ENCODE data around the gene EME2. TPM values are rescaled to one million over a fixed set of nuclear protein-coding genes. Genes with fewer than 3 reads are reported as not detected.

The EME2 gene
- total RNA-seq, 2 experiments from 2014 or later = 7.7 to 7.8 TPM

- H3K9me3 Mint-ChIP-seq = no peaks in the 10 kb centered on the region
Observed at GRCh38 chr16:1763521-1764511, 8.8 kb upstream of the EME2 start.

DNA sequence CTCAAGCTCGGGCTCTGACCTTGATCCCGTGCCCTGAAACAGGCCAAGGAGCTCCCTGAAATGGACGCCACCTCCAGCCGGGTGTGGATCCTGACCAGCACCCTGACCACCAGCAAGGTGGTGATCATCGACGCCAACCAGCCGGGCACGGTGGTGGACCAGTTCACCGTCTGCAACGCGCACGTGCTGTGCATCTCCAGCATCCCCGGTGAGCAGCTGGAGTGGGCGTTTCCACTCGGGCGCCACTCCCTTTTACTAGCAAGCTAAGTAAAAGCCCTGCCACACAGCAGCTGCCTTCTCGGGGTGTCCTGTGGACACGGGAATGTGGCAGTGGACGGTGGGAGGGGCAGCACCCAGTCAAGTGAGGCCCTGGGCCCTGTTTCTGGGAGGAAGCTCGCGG lies 7.6 kb upstream of the EME2 start:
- H3K4me3 Mint-ChIP-seq = no peak overlapping the region
- H3K27ac Mint-ChIP-seq = no peak overlapping the region
- no peaks in the 10 kb centered on the region for H3K9me3 Mint-ChIP-seq
- intact Hi-C loops (cut with micrococcal nuclease) = no loop called here
- no peak for DNase-seq
- CTCF ChIA-PET = no interaction called here
- no peaks in the 10 kb centered on the region for H3K4me1 Mint-ChIP-seq (ENCODE audit: low read depth)
- no peaks in the 10 kb centered on the region for H3K27me3 Mint-ChIP-seq (ENCODE audit: low read depth)
- peaks cover 7% of the 10 kb centered on the region for H3K36me3 Mint-ChIP-seq (ENCODE audit: low read depth)

More at GRCh38 chr16:1763521-1764511, 8.8 kb upstream of the EME2 start:
- Mint-ChIP-seq H3K4me3 (no peak overlapping the region), H3K4me1 (ENCODE audit: low read depth) (no peaks in the 10 kb centered on the region), H3K27ac (no peak overlapping the region), H3K27me3 (ENCODE audit: low read depth) (no peaks in the 10 kb centered on the region), H3K36me3 (ENCODE audit: low read depth) (peaks cover 7% of the 10 kb centered on the region)
- intact Hi-C loops (cut with micrococcal nuclease) = no loop called here
- no peak for DNase-seq
- CTCF ChIA-PET = no interaction called here

DNA sequence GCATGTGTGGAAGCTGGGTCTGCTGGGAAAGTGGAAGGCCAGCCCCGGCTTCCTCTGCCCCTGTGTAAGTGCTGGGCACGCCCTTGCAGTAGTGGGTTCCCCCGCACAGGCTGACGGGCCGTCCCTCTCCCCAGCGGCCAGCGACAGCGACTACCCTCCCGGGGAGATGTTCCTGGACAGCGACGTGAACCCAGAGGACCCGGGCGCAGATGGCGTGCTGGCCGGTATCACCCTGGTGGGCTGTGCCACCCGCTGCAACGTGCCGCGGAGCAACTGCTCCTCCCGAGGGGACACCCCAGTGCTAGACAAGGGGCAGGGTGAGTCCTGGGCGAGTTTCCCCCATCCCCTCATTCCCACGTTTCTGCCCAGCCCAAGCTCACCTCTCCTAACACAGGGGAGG lies 6.8 kb upstream of the EME2 start:
- Mint-ChIP-seq H3K27ac (no peak overlapping the region), H3K9me3 (no peaks in the 10 kb centered on the region), H3K36me3 (ENCODE audit: low read depth) (peaks cover 7% of the 10 kb centered on the region), H3K4me3 (no peak overlapping the region), H3K27me3 (ENCODE audit: low read depth) (no peaks in the 10 kb centered on the region), H3K4me1 (ENCODE audit: low read depth) (no peaks in the 10 kb centered on the region)
- intact Hi-C loops (cut with micrococcal nuclease) = no loop called here
- no peak for DNase-seq
- CTCF ChIA-PET = no interaction called here

- DNase-seq = no peak
- Mint-ChIP-seq H3K4me3 (no peak overlapping the region), H3K27ac (no peak overlapping the region), H3K4me1 (ENCODE audit: low read depth) (no peaks in the 10 kb centered on the region), H3K27me3 (ENCODE audit: low read depth) (no peaks in the 10 kb centered on the region), H3K9me3 (no peaks in the 10 kb centered on the region), H3K36me3 (ENCODE audit: low read depth) (peaks cover 6% of the 10 kb centered on the region)
- CTCF ChIA-PET = no interaction called here
- intact Hi-C loops (cut with micrococcal nuclease) = no loop called here
Observed at GRCh38 chr16:1766231-1766630, 6.4 kb upstream of the EME2 start.

DNA sequence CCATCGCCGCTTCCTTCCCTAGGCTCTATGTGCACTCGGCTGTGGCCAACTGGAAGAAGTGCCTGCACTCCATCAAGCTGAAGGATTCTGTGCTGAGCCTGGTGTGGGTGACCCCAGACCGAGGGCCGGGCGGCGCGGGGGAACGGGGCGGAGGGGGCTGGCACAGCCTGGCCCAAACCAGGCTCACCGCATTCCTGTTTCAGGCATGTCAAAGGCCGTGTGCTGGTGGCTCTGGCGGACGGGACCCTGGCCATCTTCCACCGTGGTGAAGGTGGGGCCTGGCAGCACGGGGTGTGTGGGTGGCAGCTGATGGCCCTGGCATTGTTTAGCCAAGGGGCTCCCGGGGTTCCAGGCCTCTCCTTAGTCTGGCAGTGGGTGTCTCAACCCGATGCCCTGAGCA lies 5.9 kb upstream of the EME2 start:
- H3K36me3 Mint-ChIP-seq (ENCODE audit: low read depth) = peaks cover 5% of the 10 kb centered on the region
- intact Hi-C loops (cut with micrococcal nuclease) = no loop called here
- no peaks in the 10 kb centered on the region for H3K27me3 Mint-ChIP-seq (ENCODE audit: low read depth)
- no peaks in the 10 kb centered on the region for H3K4me1 Mint-ChIP-seq (ENCODE audit: low read depth)
- CTCF ChIA-PET = no interaction called here
- no peak overlapping the region for H3K27ac Mint-ChIP-seq
- no peak overlapping the region for H3K4me3 Mint-ChIP-seq
- no peaks in the 10 kb centered on the region for H3K9me3 Mint-ChIP-seq
- no peak for DNase-seq

- H3K36me3 Mint-ChIP-seq (ENCODE audit: low read depth) = peaks cover 12% of the 10 kb centered on the region
- no peak overlapping the region for H3K4me3 Mint-ChIP-seq
- intact Hi-C loops (cut with micrococcal nuclease) = no loop called here
- no peaks in the 10 kb centered on the region for H3K9me3 Mint-ChIP-seq
- DNase-seq = no peak
- no peak overlapping the region for H3K27ac Mint-ChIP-seq
- H3K4me1 Mint-ChIP-seq (ENCODE audit: low read depth) = no peaks in the 10 kb centered on the region
- H3K27me3 Mint-ChIP-seq (ENCODE audit: low read depth) = no peaks in the 10 kb centered on the region
- CTCF ChIA-PET = no interaction called here
Observed at GRCh38 chr16:1767116-1767994, 5.3 kb upstream of the EME2 start.

DNA sequence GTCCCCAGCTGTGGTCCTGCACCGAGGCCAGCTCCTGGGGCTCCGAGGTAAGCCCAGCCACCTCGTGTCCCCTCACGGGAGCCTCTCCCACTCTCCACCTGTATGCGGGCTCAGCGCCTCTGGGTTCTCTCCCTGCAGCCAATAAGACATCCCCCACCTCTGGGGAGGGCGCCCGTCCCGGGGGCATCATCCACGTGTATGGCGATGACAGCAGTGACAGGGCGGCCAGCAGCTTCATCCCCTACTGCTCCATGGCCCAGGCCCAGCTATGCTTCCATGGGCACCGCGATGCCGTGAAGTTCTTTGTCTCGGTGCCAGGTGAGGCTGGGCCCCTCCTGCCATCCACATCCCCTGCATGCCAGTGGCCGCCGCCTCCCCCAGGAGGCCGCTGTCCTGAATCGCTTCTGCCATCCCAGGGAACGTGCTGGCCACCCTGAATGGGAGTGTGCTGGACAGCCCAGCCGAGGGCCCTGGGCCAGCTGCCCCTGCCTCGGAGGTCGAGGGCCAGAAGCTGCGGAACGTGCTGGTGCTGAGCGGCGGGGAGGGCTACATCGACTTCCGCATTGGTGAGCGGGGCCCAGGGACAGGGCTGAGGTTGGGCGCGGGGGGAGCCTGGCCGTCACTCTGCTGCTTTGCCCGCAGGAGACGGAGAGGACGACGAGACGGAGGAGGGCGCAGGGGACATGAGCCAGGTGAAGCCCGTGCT lies 4.4 kb upstream of the EME2 start:
- DNase-seq = no peak
- CTCF ChIA-PET = no interaction called here
- no peaks in the 10 kb centered on the region for H3K27me3 Mint-ChIP-seq (ENCODE audit: low read depth)
- H3K27ac Mint-ChIP-seq = peak overlapping the region; percentile 13
- peaks cover 15% of the 10 kb centered on the region for H3K36me3 Mint-ChIP-seq (ENCODE audit: low read depth)
- no peak overlapping the region for H3K4me3 Mint-ChIP-seq
- intact Hi-C loops (cut with micrococcal nuclease) = no loop called here
- no peaks in the 10 kb centered on the region for H3K4me1 Mint-ChIP-seq (ENCODE audit: low read depth)
- no peaks in the 10 kb centered on the region for H3K9me3 Mint-ChIP-seq

DNA sequence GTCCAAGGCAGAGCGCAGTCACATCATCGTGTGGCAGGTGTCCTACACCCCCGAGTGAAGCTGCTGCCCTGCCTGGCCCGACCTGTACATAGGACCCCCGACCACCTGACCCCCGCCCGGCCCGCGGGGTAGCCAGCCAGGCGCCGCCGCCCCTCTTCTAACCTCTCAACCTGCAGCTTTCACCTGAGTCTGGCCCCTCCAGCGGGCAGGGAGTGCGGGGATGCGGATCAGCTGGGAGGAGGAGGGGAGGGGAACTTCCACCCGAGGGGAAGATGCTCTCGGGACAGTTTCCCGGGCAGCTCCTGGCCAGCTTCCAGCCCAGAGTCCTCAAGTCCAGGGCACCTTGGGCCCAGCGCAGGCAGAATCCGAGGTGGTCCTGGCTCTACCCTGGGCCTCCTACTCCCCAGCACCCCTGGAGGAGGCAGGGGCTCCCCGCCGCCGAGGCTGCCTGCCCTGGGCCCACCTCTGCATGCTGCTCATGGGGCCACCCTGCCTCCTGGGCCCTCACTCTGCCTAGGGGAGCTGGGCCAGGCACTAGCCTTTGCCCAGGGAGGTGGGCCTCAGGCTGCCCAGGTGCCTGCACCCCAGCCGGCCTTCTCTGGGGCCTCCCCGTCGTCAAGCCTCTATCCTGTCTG lies 3.7 kb upstream of the EME2 start:
- CTCF ChIA-PET = no interaction called here
- H3K36me3 Mint-ChIP-seq (ENCODE audit: low read depth) = peaks cover 15% of the 10 kb centered on the region
- no peak overlapping the region for H3K27ac Mint-ChIP-seq

GRCh38 chr16:1769402-1770300 lies 3.0 kb upstream of the EME2 start:
- DNase-seq = no peak
- Mint-ChIP-seq H3K9me3 (no peaks in the 10 kb centered on the region), H3K36me3 (ENCODE audit: low read depth) (peaks cover 15% of the 10 kb centered on the region), H3K4me3 (peak overlapping the region; percentile 93), H3K27me3 (ENCODE audit: low read depth) (no peaks in the 10 kb centered on the region), H3K4me1 (ENCODE audit: low read depth) (peaks cover 3% of the 10 kb centered on the region), H3K27ac (peak overlapping the region; percentile 80)
- CTCF ChIA-PET = no interaction called here
- intact Hi-C loops (cut with micrococcal nuclease) = loop anchor here (5.0 kb wide), 2 partner anchors 173 to 347 kb away; partner anchors contain the start of genes MSRB1 and UQCC4

More for the DNA sequence above, 3.7 kb upstream of the EME2 start:
- no peak for DNase-seq
- Mint-ChIP-seq H3K9me3 (no peaks in the 10 kb centered on the region), H3K4me1 (ENCODE audit: low read depth) (peaks cover 1% of the 10 kb centered on the region), H3K4me3 (no peak overlapping the region), H3K27me3 (ENCODE audit: low read depth) (no peaks in the 10 kb centered on the region)
- intact Hi-C loops (cut with micrococcal nuclease) = no loop called here

- intact Hi-C loops (cut with micrococcal nuclease) = loop anchor here (5.0 kb wide), 2 partner anchors 172 to 348 kb away; partner anchors contain the start of genes MSRB1 and UQCC4
- peak overlapping the region; percentile 93 for H3K4me3 Mint-ChIP-seq
- H3K9me3 Mint-ChIP-seq = no peaks in the 10 kb centered on the region
- no peaks in the 10 kb centered on the region for H3K27me3 Mint-ChIP-seq (ENCODE audit: low read depth)
- peak overlapping the region; percentile 80 for H3K27ac Mint-ChIP-seq
- DNase-seq = peak; percentile 72
- CTCF ChIA-PET = no interaction called here
- H3K36me3 Mint-ChIP-seq (ENCODE audit: low read depth) = peaks cover 15% of the 10 kb centered on the region
- H3K4me1 Mint-ChIP-seq (ENCODE audit: low read depth) = peaks cover 7% of the 10 kb centered on the region
Observed at GRCh38 chr16:1770328-1771187, 2.1 kb upstream of the EME2 start.
